OCI-LY1 (cell line): ENCODE data around the gene ETNK2.
"Not testable (repeated sequence)": the region's sequence is repeated elsewhere in the genome, so short reads cannot be mapped to it uniquely, and the experiment has no call there.

ENCODE experiments used
- H2AFZ ChIP-seq: fragments of 200-600 bp; sonication (generic), shearing (Covaris generic); 2 replicates; pipeline ENCODE4 v1.6.0; 2014; ENCODE audit warnings: antibody characterized with exemption, mild to moderate bottlenecking, low read length
- H3F3A ChIP-seq: fragments of 200-600 bp; sonication (generic), shearing (Covaris generic); 2 replicates; pipeline ENCODE4 v1.6.0; 2014; ENCODE audit warnings: mild to moderate bottlenecking, antibody characterized with exemption, low read length, moderate library complexity; ENCODE audit not compliant: insufficient read depth
- H3K27ac ChIP-seq: fragments of 200-600 bp; sonication (generic); 2 replicates; pipeline ENCODE4 v1.5.1; 2014; ENCODE audit warnings: low read length, mixed run types, mild to moderate bottlenecking, low read depth; ENCODE audit not compliant: poor library complexity, severe bottlenecking
- H3K27me3 ChIP-seq: fragments of 200-600 bp; sonication (generic); 2 replicates; pipeline ENCODE4 v1.6.0; 2014; ENCODE audit warnings: antibody characterized with exemption, mild to moderate bottlenecking, low read length, moderate library complexity; ENCODE audit not compliant: insufficient read depth
- H3K36me3 ChIP-seq: fragments of 200-600 bp; sonication (generic); 2 replicates; pipeline ENCODE4 v1.6.1; 2014; ENCODE audit warnings: mild to moderate bottlenecking, antibody characterized with exemption, low read length, moderate library complexity, mixed read lengths; ENCODE audit not compliant: insufficient read depth
- H3K4me1 ChIP-seq: fragments of 200-600 bp; sonication (generic); 2 replicates; pipeline ENCODE4 v1.5.1; 2014; ENCODE audit warnings: mild to moderate bottlenecking, low read length, moderate library complexity; ENCODE audit not compliant: insufficient read depth, severe bottlenecking
- H3K4me2 ChIP-seq: fragments of 200-600 bp; sonication (generic), shearing (Covaris generic); 2 replicates; pipeline ENCODE4 v1.6.1; 2014; ENCODE audit warnings: low read length
- H3K4me3 ChIP-seq: fragments of 200-600 bp; sonication (generic); 2 replicates; pipeline ENCODE4 v1.5.1; 2014; ENCODE audit warnings: low read length, low read depth, mild to moderate bottlenecking, mixed read lengths; ENCODE audit not compliant: poor library complexity, severe bottlenecking
- H3K79me2 ChIP-seq: fragments of 200-600 bp; shearing (Covaris generic); 2 replicates; pipeline ENCODE4 v1.6.1; 2016; ENCODE audit warnings: mixed run types, low read length, mixed read lengths; ENCODE audit not compliant: insufficient read depth
- H3K9ac ChIP-seq: fragments of 200-600 bp; sonication (generic), shearing (Covaris generic); 2 replicates; pipeline ENCODE4 v1.6.1; 2014; ENCODE audit warnings: mild to moderate bottlenecking, low read length, mixed read lengths
- H3K9me2 ChIP-seq: fragments of 200-600 bp; sonication (generic), shearing (Covaris generic); 2 replicates; pipeline ENCODE4 v1.6.1; 2014; ENCODE audit warnings: low read depth, mild to moderate bottlenecking, low read length, mixed read lengths
- H3K9me3 ChIP-seq: fragments of 200-600 bp; shearing (Covaris generic); 2 replicates; pipeline ENCODE4 v1.6.1; 2014; ENCODE audit warnings: low read length, mixed read lengths
- H4K20me1 ChIP-seq: fragments of 200-600 bp; sonication (generic), shearing (Covaris generic); 2 replicates; pipeline ENCODE4 v1.6.0; 2016; ENCODE audit warnings: mild to moderate bottlenecking, low read length; ENCODE audit not compliant: insufficient read depth
- CTCF ChIP-seq: fragments of 200-600 bp; sonication (generic), shearing (Covaris generic); IDR thresholded peaks from 2 replicates; pipeline ENCODE4 v1.5.1; 2017; ENCODE audit warnings: mild to moderate bottlenecking, antibody characterized with exemption, low read length, moderate library complexity, mixed read lengths
- EZH2 ChIP-seq: fragments of 200-600 bp; sonication (generic), shearing (Covaris generic); IDR thresholded peaks from 2 replicates; pipeline ENCODE4 v1.8.0; 2017; ENCODE audit warnings: borderline replicate concordance, mixed run types, mild to moderate bottlenecking, antibody characterized with exemption, low read length, moderate library complexity, mixed read lengths

ETNK2 gene

GRCh38 chr1:204102739-204103430 is 49.0 kb downstream of the ETNK2 start:
- Histone ChIP-seq H3F3A (no peaks in the 10 kb centered on the region), H3K79me2 (no peaks in the 10 kb centered on the region), H3K36me3 (no peaks in the 10 kb centered on the region), H3K9ac (no peak overlapping the region), H3K27ac (no peak overlapping the region), H3K9me3 (no peaks in the 10 kb centered on the region), H4K20me1 (no peaks in the 10 kb centered on the region), H2AFZ (no peak overlapping the region), H3K27me3 (no peaks in the 10 kb centered on the region), H3K4me2 (no peak overlapping the region), H3K4me1 (no peaks in the 10 kb centered on the region), H3K9me2 (no peaks in the 10 kb centered on the region), H3K4me3 (no peak overlapping the region)
- no peak for TF ChIP-seq EZH2

GRCh38 chr1:204102029-204102611 is 49.7 kb downstream of the ETNK2 start:
- TF ChIP-seq CTCF (no peak), EZH2 (no peak)
- Histone ChIP-seq H3K9me2 (no peaks in the 10 kb centered on the region), H3K4me3 (no peak overlapping the region), H3K27me3 (no peaks in the 10 kb centered on the region), H3K4me2 (no peak overlapping the region), H3K27ac (no peak overlapping the region), H3K4me1 (no peaks in the 10 kb centered on the region), H3K36me3 (no peaks in the 10 kb centered on the region), H3K9ac (no peak overlapping the region), H4K20me1 (no peaks in the 10 kb centered on the region), H2AFZ (no peak overlapping the region), H3F3A (no peaks in the 10 kb centered on the region), H3K9me3 (no peaks in the 10 kb centered on the region), H3K79me2 (no peaks in the 10 kb centered on the region)

- not testable (repeated sequence) for H3K27ac ChIP-seq, H3K9me2 ChIP-seq, H3K4me3 ChIP-seq, H3K79me2 ChIP-seq, H4K20me1 ChIP-seq, H3K27me3 ChIP-seq, H3K4me1 ChIP-seq, H3K4me2 ChIP-seq, H3K9ac ChIP-seq, H3F3A ChIP-seq, H2AFZ ChIP-seq, H3K36me3 ChIP-seq, H3K9me3 ChIP-seq
Observed at GRCh38 chr1:204099754-204100153, 52.1 kb downstream of the ETNK2 start.

- H3K4me3 ChIP-seq, result no peak overlapping the region
- H3K36me3 ChIP-seq, result no peaks in the 10 kb centered on the region
- no peaks in the 10 kb centered on the region for H3F3A ChIP-seq
- no peaks in the 10 kb centered on the region for H3K4me1 ChIP-seq
- no peaks in the 10 kb centered on the region for H4K20me1 ChIP-seq
- no peaks in the 10 kb centered on the region for H3K9me2 ChIP-seq
- 0 out of 2 replicates have a peak, but pooled peaks cover 3% of the 10 kb centered on the region for H3K27me3 ChIP-seq
- H3K27ac ChIP-seq, result no peak overlapping the region
- no peak overlapping the region for H3K9ac ChIP-seq
- H3K4me2 ChIP-seq, result no peak overlapping the region
- TF ChIP-seq EZH2 (no peak), CTCF (no peak)
- H3K79me2 ChIP-seq, result no peaks in the 10 kb centered on the region
- H3K9me3 ChIP-seq, result no peaks in the 10 kb centered on the region
- no peak overlapping the region for H2AFZ ChIP-seq
Observed at GRCh38 chr1:204098683-204099082, 53.2 kb downstream of the ETNK2 start.
